Endothelial cell of hepatic sinusoid (primary cell): ENCODE results near the gene NUDT22.

Experiments
- in situ Hi-C: cut with HindIII; loops from 2 replicates; pipeline ENCODE4 v1.10.0; 2017; ENCODE audit warnings: low sequenced_read_pairs

The NUDT22 gene, protein sequence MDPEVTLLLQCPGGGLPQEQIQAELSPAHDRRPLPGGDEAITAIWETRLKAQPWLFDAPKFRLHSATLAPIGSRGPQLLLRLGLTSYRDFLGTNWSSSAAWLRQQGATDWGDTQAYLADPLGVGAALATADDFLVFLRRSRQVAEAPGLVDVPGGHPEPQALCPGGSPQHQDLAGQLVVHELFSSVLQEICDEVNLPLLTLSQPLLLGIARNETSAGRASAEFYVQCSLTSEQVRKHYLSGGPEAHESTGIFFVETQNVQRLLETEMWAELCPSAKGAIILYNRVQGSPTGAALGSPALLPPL

GRCh38 chr11:64225608-64226506, at the start of gene NUDT22, which contains the start of gene TRPT1:
Gene NUDT22 (plus strand): TSS chr11:64226274. CDS start chr11:64226653, 379 bp downstream.
Gene TRPT1 (minus strand): TSS chr11:64226186. CDS start chr11:64225860, 326 bp downstream.
- in situ Hi-C loops, result no loop called here

- in situ Hi-C loops, result no loop called here
These were observed 49.3 kb upstream of the NUDT22 start for GRCh38 chr11:64176751-64177150.

DNA sequence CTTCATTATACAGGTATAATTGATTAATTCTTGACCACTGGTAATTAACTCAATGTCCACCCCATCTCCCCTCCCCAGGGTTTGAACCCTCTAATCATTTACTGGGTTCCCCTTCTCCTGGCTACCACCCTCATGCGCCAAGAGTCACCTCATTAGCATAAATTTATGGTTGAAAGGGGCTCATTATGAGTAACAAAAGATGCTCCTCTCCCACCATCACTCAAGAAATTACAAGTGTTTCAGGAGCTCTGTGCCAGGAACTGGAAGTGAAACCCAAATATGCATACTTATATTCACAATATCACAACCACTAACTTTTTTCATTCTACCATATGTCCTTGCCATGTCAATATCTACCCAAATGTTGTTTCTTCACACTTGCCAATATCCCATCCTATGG, 47.9 kb upstream of the NUDT22 start:
- in situ Hi-C loops, result no loop called here

DNA sequence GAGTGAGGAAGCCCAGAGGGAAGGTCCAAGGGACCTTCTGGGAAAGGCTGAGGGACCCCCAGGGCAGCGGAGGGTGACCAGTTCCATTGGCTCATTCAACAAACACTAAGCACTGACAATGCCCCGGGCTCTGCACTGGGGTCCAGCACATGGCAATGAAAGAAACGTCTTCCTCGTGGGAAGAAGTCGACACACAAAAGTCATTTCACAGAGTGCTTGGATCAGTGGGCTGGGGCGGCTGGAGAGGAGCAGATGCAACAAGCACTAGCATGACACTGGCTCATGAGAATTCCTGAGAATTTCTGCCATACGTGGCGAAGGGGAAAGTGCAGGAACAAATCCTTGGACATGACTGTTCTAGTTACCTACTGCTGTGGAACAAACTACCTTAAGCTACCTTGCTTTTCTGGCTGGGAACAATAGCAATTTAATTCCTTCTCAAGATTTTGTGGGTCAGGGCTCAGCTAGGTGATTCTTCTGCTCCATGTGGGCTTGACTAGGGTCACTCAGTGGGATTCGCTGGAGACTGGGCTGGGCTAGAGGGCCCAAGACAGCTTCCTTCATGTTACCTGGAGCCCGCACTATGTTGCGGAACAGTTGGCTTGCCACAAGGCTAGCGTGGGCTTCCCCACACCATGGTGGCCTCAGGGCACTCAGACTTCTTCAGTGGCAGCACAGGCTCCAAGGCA, 47.0 kb upstream of the NUDT22 start:
- in situ Hi-C loops, result no loop called here

- in situ Hi-C loops, result no loop called here
These were observed 45.2 kb upstream of the NUDT22 start for GRCh38 chr11:64180891-64181290.

DNA sequence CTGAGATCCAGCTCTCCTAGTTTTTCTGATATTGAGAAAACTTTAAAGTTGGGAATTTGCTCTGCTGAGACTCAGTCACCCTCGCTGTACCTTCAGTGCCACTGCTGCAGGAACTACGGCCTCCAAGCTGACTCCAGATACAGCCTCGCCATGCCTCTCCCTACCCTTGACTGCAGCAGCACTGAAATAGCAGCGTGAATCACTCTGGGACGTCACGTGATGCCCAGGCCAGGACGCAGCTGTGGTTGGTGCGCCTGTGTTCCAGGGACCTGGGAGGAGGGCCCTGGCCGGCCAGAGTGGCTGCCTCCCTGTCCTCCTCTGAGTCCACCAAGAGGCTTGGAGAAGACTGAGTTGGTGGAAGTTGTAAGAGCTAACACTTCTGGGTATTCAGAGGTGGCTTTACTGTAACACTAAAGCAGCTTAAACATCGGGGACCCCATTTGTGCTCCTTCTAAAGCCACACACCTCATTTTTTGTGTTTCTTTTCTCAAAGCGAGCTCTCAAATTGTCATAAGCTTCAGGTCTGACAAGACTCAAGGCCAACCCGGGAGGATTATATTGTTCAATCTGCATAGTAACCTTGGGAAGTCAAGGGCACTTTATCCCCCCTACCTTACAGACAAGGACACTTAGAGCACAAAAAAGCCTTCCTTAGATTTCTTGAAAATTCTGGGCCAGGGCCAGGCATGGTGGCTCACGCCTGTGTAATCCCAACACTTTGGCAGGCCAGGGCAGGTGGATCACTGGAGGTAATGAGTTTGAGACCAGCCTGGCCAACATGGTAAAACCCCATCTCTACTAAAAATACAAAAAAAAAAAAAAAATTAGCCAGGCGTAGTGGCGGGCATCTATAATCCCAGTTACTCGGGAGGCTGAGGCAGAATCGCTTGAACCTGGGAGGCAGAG, 44.3 kb upstream of the NUDT22 start:
- in situ Hi-C loops, result no loop called here

DNA sequence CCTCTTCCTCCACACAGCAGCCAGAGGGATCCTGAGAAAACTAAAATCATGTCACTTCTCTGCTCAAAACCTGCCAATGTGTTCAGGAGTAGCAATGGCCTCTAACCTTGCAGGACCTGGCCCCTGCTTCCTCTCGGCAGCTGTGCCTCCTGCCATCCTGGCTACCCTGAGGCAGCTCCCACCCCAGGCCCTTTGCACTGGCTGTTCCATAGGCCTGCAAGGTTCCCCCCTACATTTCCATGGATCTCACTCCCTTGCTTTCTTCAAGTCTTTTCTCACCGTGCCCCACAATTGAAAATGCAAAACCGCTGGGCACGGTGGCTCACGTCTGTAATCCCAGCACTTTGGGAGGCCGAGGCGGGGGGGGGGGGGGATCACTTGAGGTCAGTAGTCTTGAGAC, 42.2 kb upstream of the NUDT22 start:
- in situ Hi-C loops, result no loop called here

DNA sequence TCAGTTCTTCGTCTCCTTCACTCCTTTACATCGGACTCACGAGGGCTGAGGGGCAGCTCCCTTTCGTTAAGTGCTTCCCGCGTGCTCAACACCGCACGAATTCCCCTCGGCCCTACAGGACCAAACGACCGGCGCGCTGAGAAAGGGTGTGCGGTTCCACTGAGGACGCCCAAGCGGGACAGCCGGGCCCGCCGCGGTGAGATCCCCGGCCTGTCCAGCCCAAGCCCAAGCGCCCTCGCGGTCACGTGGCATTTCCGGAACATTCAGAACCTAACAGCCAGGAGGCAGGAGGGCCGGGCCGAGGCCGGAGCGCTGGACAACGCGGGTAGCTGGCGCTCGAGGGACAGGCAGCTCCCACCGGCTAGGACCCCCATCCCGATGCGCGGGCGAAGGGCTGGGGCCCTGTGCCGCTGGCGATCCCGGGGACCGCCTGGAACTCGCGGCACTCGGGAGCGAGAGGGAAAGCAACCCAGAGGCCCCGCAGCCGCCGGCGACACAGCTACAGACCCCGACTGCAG, 40.8 kb upstream of the NUDT22 start:
- in situ Hi-C loops, result no loop called here

- in situ Hi-C loops, result no loop called here
These were observed 40.2 kb upstream of the NUDT22 start, which contains the start of gene STIP1 for GRCh38 chr11:64185693-64186491. Gene STIP1 (plus strand): TSS chr11:64186171. CDS start chr11:64186262, 91 bp downstream.

- in situ Hi-C loops, result no loop called here
These were observed 39.4 kb upstream of the NUDT22 start for GRCh38 chr11:64186492-64187165.

GRCh38 chr11:64192434-64192833, 33.6 kb upstream of the NUDT22 start:
- in situ Hi-C loops, result no loop called here

DNA sequence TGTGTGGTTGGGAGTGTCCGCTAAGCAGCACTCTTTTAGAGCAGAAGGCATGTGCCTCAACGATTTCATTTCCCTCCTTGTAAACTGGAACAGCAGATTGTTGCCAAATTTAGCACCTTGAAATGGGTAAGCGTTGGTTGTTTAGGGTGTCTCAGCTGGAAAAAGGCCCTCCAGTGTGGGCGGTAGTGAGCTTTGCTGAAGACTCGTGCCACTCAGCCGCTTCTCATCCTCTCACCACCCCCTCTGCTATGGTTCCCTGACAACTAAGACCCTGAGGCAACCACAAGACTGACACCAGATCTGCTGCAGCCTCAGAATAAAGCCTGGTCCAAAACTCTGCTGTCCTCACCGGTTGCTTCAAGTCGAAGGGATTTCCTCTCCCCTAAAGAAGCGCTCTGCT, 29.4 kb upstream of the NUDT22 start:
- in situ Hi-C loops, result no loop called here

DNA sequence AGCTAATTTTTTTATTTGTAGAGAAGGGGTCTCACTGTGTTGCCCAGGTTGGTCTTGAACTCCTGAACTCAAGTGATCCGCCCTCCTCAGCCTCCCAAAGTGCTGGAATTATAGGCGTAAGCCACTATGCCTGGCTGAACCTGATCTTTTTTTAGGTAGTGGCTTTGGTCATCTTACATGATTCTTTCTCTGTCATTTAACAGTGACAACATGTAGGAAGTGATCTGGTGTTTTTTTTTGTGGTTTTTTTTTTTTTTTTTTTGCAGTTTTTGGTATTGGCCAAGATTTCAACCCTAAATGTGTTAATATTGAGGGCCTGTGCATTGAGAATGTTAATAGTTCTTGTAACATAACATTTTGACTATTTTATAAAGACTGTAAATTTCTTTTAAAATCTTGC, 27.6 kb upstream of the NUDT22 start:
- in situ Hi-C loops, result no loop called here

- in situ Hi-C loops, result no loop called here
These were observed 24.5 kb upstream of the NUDT22 start for GRCh38 chr11:64201543-64201942.

DNA sequence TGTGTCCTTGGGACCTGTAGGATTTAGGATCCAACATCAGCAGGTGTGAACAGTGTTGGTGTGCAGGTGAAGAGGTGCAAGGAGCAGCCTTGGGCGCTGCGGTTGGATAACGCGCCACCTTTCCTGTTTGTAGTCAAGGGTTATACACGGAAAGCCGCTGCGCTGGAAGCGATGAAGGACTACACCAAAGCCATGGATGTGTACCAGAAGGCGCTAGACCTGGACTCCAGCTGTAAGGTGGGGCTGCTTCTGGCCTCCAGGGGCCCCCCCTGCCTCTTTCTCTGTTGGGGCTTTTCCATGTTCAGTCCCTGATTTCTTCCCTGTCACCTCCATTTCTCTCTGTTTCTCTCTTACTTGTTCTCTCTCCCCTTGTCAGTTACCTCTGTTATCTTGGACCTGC, 23.1 kb upstream of the NUDT22 start:
- in situ Hi-C loops, result no loop called here

GRCh38 chr11:64203421-64204079, 22.5 kb upstream of the NUDT22 start:
- in situ Hi-C loops, result no loop called here

GRCh38 chr11:64204080-64204440, 22.0 kb upstream of the NUDT22 start:
- in situ Hi-C loops, result no loop called here

DNA sequence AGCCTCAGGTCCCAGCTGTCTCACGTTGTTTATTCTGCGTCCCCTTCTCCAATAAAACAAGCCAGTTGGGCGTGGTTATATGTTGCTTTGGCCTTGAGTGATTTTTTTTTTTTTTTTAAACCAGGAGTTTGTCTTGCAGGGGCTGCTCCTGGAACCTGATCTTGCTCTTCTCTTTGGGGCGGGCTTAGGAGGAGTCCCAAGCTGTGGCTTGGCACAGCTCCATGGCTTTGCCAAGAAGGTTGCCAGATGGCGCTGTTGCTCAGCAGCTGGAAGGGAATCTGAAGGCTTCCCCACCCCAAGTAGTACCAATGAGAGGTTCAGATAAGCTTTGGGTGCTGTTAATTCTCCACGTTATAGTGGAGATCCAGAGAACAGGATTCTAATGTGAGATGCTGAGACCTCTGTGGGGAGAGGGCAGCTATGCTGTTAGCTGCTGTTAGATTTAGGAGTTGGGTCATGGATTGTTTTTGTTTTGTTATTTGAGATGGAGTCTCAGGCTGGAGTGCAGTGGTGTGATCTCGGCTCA, 21.5 kb upstream of the NUDT22 start:
- in situ Hi-C loops, result no loop called here
